Hepatocyte (in vitro differentiated cells): Measurements from ENCODE around the gene EIF3I. TPM values are rescaled to one million over a fixed set of nuclear protein-coding genes. Genes with fewer than 3 reads are reported as not detected.

Experiments used
- DNase-seq: peaks from one replicate; pipeline ENCODE4 v3.0.0-alpha.2; 2016; ENCODE audit warnings: low spot score
- H2AFZ ChIP-seq: fragments of 200-600 bp; sonication (generic); 2 replicates; pipeline ENCODE4 v1.6.0; 2016; ENCODE audit warnings: antibody characterized with exemption, mild to moderate bottlenecking
- H3K27ac ChIP-seq: fragments of 200-600 bp; sonication (generic); 2 replicates; pipeline ENCODE4 v1.5.1; 2016; ENCODE audit warnings: mild to moderate bottlenecking
- H3K27me3 ChIP-seq: fragments of 200-600 bp; sonication (generic); 2 replicates; pipeline ENCODE4 v1.6.1; 2016
- H3K36me3 ChIP-seq: fragments of 200-600 bp; sonication (generic); replicated peaks from 2 replicates; pipeline ENCODE4 v1.5.1; 2016; ENCODE audit warnings: low read depth; ENCODE audit not compliant: insufficient read depth
- H3K4me1 ChIP-seq: fragments of 200-600 bp; sonication (generic); 2 replicates; pipeline ENCODE4 v1.5.1; 2016; ENCODE audit warnings: mild to moderate bottlenecking, moderate library complexity; ENCODE audit not compliant: insufficient read depth
- H3K4me2 ChIP-seq: fragments of 200-600 bp; sonication (generic); 2 replicates; pipeline ENCODE4 v1.6.0; 2016
- H3K4me3 ChIP-seq: fragments of 200-600 bp; sonication (generic); 2 replicates; pipeline ENCODE4 v1.5.1; 2016; ENCODE audit warnings: mild to moderate bottlenecking
- H3K79me2 ChIP-seq: fragments of 200-600 bp; sonication (generic); 2 replicates; pipeline ENCODE4 v1.6.0; 2017; ENCODE audit warnings: mild to moderate bottlenecking
- H3K9me2 ChIP-seq: fragments of 200-600 bp; sonication (generic); replicated peaks from 2 replicates; pipeline ENCODE4 v1.6.0; 2017; ENCODE audit warnings: mild to moderate bottlenecking; ENCODE audit not compliant: insufficient read depth
- H3K9me3 ChIP-seq: fragments of 200-600 bp; sonication (generic); 2 replicates; pipeline ENCODE4 v1.5.1; 2016; ENCODE audit warnings: low read depth, mild to moderate bottlenecking
- H4K20me1 ChIP-seq: fragments of 200-600 bp; sonication (generic); 2 replicates; pipeline ENCODE4 v1.6.0; 2016; ENCODE audit warnings: mild to moderate bottlenecking; ENCODE audit not compliant: insufficient read depth, poor library complexity, severe bottlenecking
- EZH2 ChIP-seq: fragments of 200-600 bp; sonication (generic); IDR thresholded peaks from 2 replicates; pipeline ENCODE4 v1.6.1; 2016; ENCODE audit warnings: antibody characterized with exemption, mild to moderate bottlenecking, borderline replicate concordance
- EZH2phosphoT487 ChIP-seq: fragments of 200-600 bp; sonication (generic); IDR thresholded peaks from one replicate; pipeline ENCODE4 v1.6.1; 2018; ENCODE audit warnings: antibody characterized with exemption, mild to moderate bottlenecking, low read depth, moderate library complexity; ENCODE audit not compliant: unreplicated experiment, severe bottlenecking
- WGBS: methylation state at CpG from one replicate; pipeline ENCODE4 v1.1.6; 2016; ENCODE audit warnings: low lambda C conversion rate; ENCODE audit errors: missing lambda C conversion rate; 5-methylcytosine and 5-hydroxymethylcytosine counted together
- polyA plus RNA-seq: library from polyadenylated mRNA; unstranded; fragments of >200 nt; fragmentation: Nextera tagmentation; extraction: Ambion mirVana; gene quantifications from 2 replicates; pipeline ENCODE4 v1.2.1, GENCODE V29; 2016
- total RNA-seq: library from RNA; depleted of rRNA; stranded (reverse); fragments of >200 nt; gene quantifications from 2 replicates; pipeline ENCODE4 v1.2.3, GENCODE V29; 2014
- TF ChIP-seq, protein P1 (sequence below): fragments of 200-600 bp; sonication (generic); IDR thresholded peaks from 2 replicates; pipeline ENCODE4 v1.5.1; 2016; ENCODE audit warnings: antibody characterized with exemption, mild to moderate bottlenecking; ENCODE audit not compliant: poor library complexity

The EIF3I gene
- total and polyA plus RNA-seq, 2 experiments from 2014 or later = 177 to 227 TPM

DNA sequence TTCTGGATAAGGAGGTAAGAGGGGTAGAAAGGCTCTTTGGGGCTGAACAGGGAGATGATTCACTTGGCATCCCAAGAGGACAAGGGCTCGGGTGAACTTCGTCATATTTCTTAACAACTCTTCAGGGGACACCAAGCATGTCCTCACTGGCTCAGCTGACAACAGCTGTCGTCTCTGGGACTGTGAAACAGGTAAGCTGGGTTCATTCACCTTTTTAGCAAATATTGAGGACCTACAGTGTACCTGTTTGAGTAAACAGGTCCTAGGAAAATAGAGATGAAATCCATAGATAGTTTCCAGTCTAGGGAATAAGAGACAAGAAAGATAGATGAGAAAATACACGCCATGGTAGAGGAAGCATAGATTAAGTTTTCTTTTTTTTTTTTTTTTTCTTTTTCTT is 2.1 kb downstream of the EIF3I start:
- Histone ChIP-seq H3K4me3 (no peak overlapping the region), H3K4me1 (peaks cover 24% of the 10 kb centered on the region), H3K27me3 (no peaks in the 10 kb centered on the region), H3K79me2 (peaks cover 44% of the 10 kb centered on the region), H4K20me1 (no peaks in the 10 kb centered on the region), H3K9me2 (no peaks in the 10 kb centered on the region), H2AFZ (no peak overlapping the region), H3K36me3 (no peaks in the 10 kb centered on the region), H3K9me3 (no peaks in the 10 kb centered on the region), H3K27ac (peak overlapping the region; percentile 97), H3K4me2 (no peak overlapping the region)
- DNase-seq = no peak
- no peak for TF ChIP-seq EZH2phosphoT487
- no peak for TF ChIP-seq EZH2
- TF ChIP-seq, protein P1, sequence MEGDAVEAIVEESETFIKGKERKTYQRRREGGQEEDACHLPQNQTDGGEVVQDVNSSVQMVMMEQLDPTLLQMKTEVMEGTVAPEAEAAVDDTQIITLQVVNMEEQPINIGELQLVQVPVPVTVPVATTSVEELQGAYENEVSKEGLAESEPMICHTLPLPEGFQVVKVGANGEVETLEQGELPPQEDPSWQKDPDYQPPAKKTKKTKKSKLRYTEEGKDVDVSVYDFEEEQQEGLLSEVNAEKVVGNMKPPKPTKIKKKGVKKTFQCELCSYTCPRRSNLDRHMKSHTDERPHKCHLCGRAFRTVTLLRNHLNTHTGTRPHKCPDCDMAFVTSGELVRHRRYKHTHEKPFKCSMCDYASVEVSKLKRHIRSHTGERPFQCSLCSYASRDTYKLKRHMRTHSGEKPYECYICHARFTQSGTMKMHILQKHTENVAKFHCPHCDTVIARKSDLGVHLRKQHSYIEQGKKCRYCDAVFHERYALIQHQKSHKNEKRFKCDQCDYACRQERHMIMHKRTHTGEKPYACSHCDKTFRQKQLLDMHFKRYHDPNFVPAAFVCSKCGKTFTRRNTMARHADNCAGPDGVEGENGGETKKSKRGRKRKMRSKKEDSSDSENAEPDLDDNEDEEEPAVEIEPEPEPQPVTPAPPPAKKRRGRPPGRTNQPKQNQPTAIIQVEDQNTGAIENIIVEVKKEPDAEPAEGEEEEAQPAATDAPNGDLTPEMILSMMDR = no peak
- 96% methylated on average over 4 of the region's 4 CpGs for WGBS

DNA sequence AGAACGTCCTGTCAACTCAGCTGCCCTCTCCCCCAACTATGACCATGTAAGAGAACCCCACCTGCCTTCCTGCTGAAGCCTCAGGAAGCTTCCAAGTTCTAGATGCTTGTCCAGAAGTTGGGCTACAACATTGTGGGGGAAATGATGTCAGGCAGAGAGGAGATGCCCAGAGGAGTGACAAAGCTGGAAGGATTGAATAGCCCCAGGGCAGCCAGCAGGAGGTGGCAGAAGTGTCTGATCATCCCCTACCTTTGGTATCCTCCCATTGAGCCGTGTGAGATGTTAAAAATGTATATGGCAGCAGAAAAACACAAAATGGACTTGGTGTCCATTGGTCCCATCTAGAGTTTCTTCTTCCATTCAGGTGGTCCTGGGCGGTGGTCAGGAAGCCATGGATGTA is 6.6 kb downstream of the EIF3I start:
- no peaks in the 10 kb centered on the region for H3K9me2 ChIP-seq
- WGBS = 89% methylated on average over 3 of the region's 3 CpGs
- peaks cover 2% of the 10 kb centered on the region for H3K4me1 ChIP-seq
- no peak for TF ChIP-seq EZH2
- TF ChIP-seq, protein P1 = no peak
- no peak for TF ChIP-seq EZH2phosphoT487
- H3K4me2 ChIP-seq = no peak overlapping the region
- no peak overlapping the region for H2AFZ ChIP-seq
- no peak overlapping the region for H3K4me3 ChIP-seq
- H4K20me1 ChIP-seq = no peaks in the 10 kb centered on the region
- no peaks in the 10 kb centered on the region for H3K9me3 ChIP-seq
- H3K36me3 ChIP-seq = no peaks in the 10 kb centered on the region
- no peak overlapping the region for H3K27ac ChIP-seq
- H3K79me2 ChIP-seq = peaks cover 5% of the 10 kb centered on the region
- no peaks in the 10 kb centered on the region for H3K27me3 ChIP-seq
- DNase-seq = no peak

DNA sequence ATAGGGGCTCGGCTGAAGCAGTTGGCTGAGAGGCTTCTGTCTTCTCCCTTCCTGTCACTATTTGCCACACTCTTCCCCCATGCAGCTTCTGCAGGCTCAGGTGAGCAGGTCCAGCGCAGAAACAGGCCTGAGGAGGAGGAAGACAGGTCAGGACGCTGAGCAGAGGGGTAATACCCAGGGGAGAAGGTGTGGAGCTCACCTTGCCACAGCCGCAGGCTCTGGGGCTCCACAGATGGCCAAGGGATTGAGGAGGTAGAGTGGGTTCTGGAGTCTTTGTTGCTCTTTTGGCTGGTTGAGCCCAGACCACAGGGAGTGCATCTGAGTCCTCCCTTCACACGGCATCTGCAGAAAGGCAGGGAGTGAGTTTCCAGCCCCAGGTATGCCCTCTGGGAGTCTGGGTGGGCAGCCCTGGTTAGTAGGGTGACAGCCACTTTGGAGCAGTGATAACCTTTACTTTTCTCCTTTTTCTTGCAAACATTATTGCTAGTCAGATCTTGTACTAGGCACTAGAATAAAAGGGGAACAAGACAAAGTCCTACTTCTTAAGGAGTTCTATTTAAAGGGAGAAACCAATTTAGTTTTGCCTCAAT is 9.7 kb downstream of the EIF3I start:
- no peak overlapping the region for H2AFZ ChIP-seq
- no peaks in the 10 kb centered on the region for H3K9me3 ChIP-seq
- no peaks in the 10 kb centered on the region for H3K79me2 ChIP-seq
- H3K27ac ChIP-seq = no peak overlapping the region
- TF ChIP-seq EZH2 (no peak), EZH2phosphoT487 (no peak)
- TF ChIP-seq, protein P1 = no peak
- no peak overlapping the region for H3K4me2 ChIP-seq
- WGBS = 96% methylated on average over 5 of the region's 5 CpGs
- H3K9me2 ChIP-seq = no peaks in the 10 kb centered on the region
- DNase-seq = no peak
- no peaks in the 10 kb centered on the region for H3K4me1 ChIP-seq
- H3K36me3 ChIP-seq = no peaks in the 10 kb centered on the region
- no peak overlapping the region for H3K4me3 ChIP-seq
- no peaks in the 10 kb centered on the region for H4K20me1 ChIP-seq
- no peaks in the 10 kb centered on the region for H3K27me3 ChIP-seq
